ENCODE data around the gene STX8. TPM values are rescaled to one million over a fixed set of nuclear protein-coding genes. Genes with fewer than 3 reads are reported as not detected.

Gene STX8
- total RNA-seq, 1 experiment from 2014 or later, result 49.0 TPM

DNA sequence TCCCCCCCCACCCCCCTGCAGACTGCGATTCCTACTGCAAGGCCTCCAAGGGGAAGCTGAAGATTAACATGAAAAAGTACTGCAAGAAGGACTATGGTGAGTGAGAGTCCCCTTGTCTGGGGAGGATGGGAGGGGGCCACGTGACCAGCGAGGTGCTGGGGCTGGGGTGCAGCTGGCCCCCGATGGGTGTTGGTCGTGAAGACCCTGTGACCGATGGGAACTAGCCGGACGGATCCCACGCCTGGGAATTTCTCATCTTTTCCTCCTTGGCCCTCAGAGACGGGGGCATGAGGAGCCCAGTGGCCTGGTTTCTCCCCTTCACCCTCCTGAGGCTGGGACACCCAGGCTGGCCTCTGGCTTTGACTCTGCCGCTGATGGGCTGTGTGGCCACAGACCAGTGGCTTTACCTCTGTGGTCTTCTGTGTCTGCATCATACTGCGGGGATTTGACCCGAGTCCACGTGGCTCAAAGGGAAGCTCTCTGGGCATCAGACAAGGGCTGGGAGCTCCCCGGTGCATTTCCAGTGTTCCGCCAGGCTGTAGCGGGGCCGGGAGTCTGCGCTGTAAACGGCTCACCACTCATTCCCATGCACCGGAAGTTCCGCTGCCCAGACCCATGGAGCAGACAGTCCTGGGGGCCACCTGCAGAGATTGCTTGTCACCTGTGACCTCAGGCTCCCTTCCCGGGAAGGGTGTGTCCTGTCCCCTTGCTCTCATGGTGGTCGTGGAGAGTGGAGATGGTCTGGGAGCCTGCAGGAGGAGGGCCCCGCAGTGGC lies 354.3 kb downstream of the STX8 start:
- TF ChIP-seq CTCF (IDR thresholded peaks at IDR 0.05; ENCODE audit: unreplicated experiment), result no peak
- intact Hi-C loops (cut with micrococcal nuclease), result no loop called here
- Mint-ChIP-seq H3K9me3 (ENCODE audit: unreplicated experiment) (peaks cover 9% of the 10 kb centered on the region), H3K4me1 (ENCODE audit: insufficient read depth, unreplicated experiment) (peaks cover 7% of the 10 kb centered on the region), H3K27me3 (ENCODE audit: insufficient read depth, unreplicated experiment) (no peaks in the 10 kb centered on the region), H3K36me3 (ENCODE audit: insufficient read depth, unreplicated experiment) (no peaks in the 10 kb centered on the region), H3K27ac (ENCODE audit: low read depth, unreplicated experiment) (no peak overlapping the region), H3K4me3 (ENCODE audit: unreplicated experiment) (no peak overlapping the region)
- ChIA-PET CTCF (interaction anchor here (0.5 to 0.8 kb wide), 2 partner anchors 9 to 164 kb away, joined by 3 to 4 read pairs; no protein-coding TSS in a partner anchor), POLR2A (no interaction called here)
- DNase-seq (ENCODE audit: unreplicated experiment), result no peak
- no TSS peak for BruUV-seq (replicated peaks)

- H3K4me3 Mint-ChIP-seq (ENCODE audit: unreplicated experiment), result no peak overlapping the region
- no peak for TF ChIP-seq CTCF (IDR thresholded peaks at IDR 0.05; ENCODE audit: unreplicated experiment)
- peaks cover 7% of the 10 kb centered on the region for H3K4me1 Mint-ChIP-seq (ENCODE audit: insufficient read depth, unreplicated experiment)
- CTCF ChIA-PET, result no interaction called here
- BruUV-seq (replicated peaks), result no TSS peak
- H3K36me3 Mint-ChIP-seq (ENCODE audit: insufficient read depth, unreplicated experiment), result no peaks in the 10 kb centered on the region
- no peak overlapping the region for H3K27ac Mint-ChIP-seq (ENCODE audit: low read depth, unreplicated experiment)
- DNase-seq (ENCODE audit: unreplicated experiment), result no peak
- no peaks in the 10 kb centered on the region for H3K27me3 Mint-ChIP-seq (ENCODE audit: insufficient read depth, unreplicated experiment)
- POLR2A ChIA-PET, result no interaction called here
- peaks cover 17% of the 10 kb centered on the region for H3K9me3 Mint-ChIP-seq (ENCODE audit: unreplicated experiment)
- intact Hi-C loops (cut with micrococcal nuclease), result no loop called here
Measured at GRCh38 chr17:9220398-9221146, 355.0 kb downstream of the STX8 start.

- no TSS peak for BruUV-seq (replicated peaks)
- no peak for DNase-seq (ENCODE audit: unreplicated experiment)
- intact Hi-C loops (cut with micrococcal nuclease), result no loop called here
- TF ChIP-seq CTCF (IDR thresholded peaks at IDR 0.05; ENCODE audit: unreplicated experiment), result no peak
- ChIA-PET CTCF (interaction anchor here (0.8 kb wide), 1 partner anchor 10 kb away, joined by 3 read pairs; no protein-coding TSS in a partner anchor), POLR2A (no interaction called here)
- Mint-ChIP-seq H3K9me3 (ENCODE audit: unreplicated experiment) (peaks cover 18% of the 10 kb centered on the region), H3K36me3 (ENCODE audit: insufficient read depth, unreplicated experiment) (no peaks in the 10 kb centered on the region), H3K4me1 (ENCODE audit: insufficient read depth, unreplicated experiment) (peaks cover 7% of the 10 kb centered on the region), H3K27me3 (ENCODE audit: insufficient read depth, unreplicated experiment) (no peaks in the 10 kb centered on the region), H3K27ac (ENCODE audit: low read depth, unreplicated experiment) (no peak overlapping the region), H3K4me3 (ENCODE audit: unreplicated experiment) (no peak overlapping the region)
Measured at GRCh38 chr17:9219631-9220397, 355.8 kb downstream of the STX8 start.

- ChIA-PET CTCF (interaction anchor here (0.6 to 0.8 kb wide), 2 partner anchors 11 to 220 kb away, joined by 3 read pairs; no protein-coding TSS in a partner anchor), POLR2A (no interaction called here)
- no peak for TF ChIP-seq CTCF (IDR thresholded peaks at IDR 0.05; ENCODE audit: unreplicated experiment)
- H3K9me3 Mint-ChIP-seq (ENCODE audit: unreplicated experiment), result peaks cover 18% of the 10 kb centered on the region
- H3K27ac Mint-ChIP-seq (ENCODE audit: low read depth, unreplicated experiment), result no peak overlapping the region
- H3K4me1 Mint-ChIP-seq (ENCODE audit: insufficient read depth, unreplicated experiment), result peaks cover 7% of the 10 kb centered on the region
- H3K36me3 Mint-ChIP-seq (ENCODE audit: insufficient read depth, unreplicated experiment), result no peaks in the 10 kb centered on the region
- no peaks in the 10 kb centered on the region for H3K27me3 Mint-ChIP-seq (ENCODE audit: insufficient read depth, unreplicated experiment)
- no TSS peak for BruUV-seq (replicated peaks)
- no peak overlapping the region for H3K4me3 Mint-ChIP-seq (ENCODE audit: unreplicated experiment)
- intact Hi-C loops (cut with micrococcal nuclease), result no loop called here
- no peak for DNase-seq (ENCODE audit: unreplicated experiment)
Measured at GRCh38 chr17:9218911-9219310, 356.7 kb downstream of the STX8 start.

Measured in MCF 10A (cell line).